ENCODE measurements around the gene ELFN2. TPM values are rescaled to one million over a fixed set of nuclear protein-coding genes. Genes with fewer than 3 reads are reported as not detected.

ELFN2 gene
- total RNA-seq, 1 experiment from 2014 or later = 30.8 TPM

DNA sequence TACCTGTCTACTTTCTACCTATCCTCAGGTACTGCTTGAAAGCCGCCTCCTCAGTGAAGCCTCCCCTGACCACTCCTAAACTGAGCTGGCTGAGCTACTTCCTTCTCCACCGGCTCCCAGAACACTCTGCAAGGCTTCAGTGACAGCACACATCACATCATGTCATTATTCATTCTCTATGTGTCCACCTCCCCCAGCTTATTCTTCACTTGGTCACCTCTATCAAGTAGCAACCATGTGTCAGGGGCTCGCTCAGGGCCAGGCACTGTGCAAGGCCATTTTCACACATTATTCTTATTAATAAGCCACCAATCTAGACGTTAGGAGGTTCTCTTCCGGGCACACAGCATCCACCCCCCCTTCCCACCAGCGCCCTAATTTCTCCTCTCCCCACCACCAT, 3.7 kb upstream of the ELFN2 start:
- Histone ChIP-seq H3K79me2 (ENCODE audit: low read depth) (peaks cover 6% of the 10 kb centered on the region), H3K9me2 (ENCODE audit: insufficient read depth) (no peaks in the 10 kb centered on the region), H3K4me1 (replicated peaks; ENCODE audit: insufficient read depth) (peaks cover 48% of the 10 kb centered on the region), H3K27ac (peak overlapping the region; percentile 91; the same call in 1 of the 2 replicates), H3K9me3 (ENCODE audit: insufficient read depth, low read depth) (peaks cover 20% of the 10 kb centered on the region), H3K4me3 (no peak overlapping the region), H3K36me3 (ENCODE audit: low read depth) (no peaks in the 10 kb centered on the region), H2AFZ (no peak overlapping the region), H3K4me2 (peak overlapping the region; percentile 61), H3K27me3 (ENCODE audit: insufficient read depth, low read depth) (no peaks in the 10 kb centered on the region), H4K20me1 (ENCODE audit: insufficient read depth) (no peaks in the 10 kb centered on the region), H3F3A (ENCODE audit: insufficient read depth, low read depth) (peaks cover 42% of the 10 kb centered on the region)
- ChIA-PET POLR2A (ENCODE audit: unreplicated experiment) (interaction anchor here (0.8 kb wide), 1 partner anchor 125 kb away, joined by 4 read pairs; no protein-coding TSS in a partner anchor), CTCF (interaction anchor here (0.6 to 0.7 kb wide), 2 partner anchors 18 to 268 kb away, joined by 3 read pairs; no protein-coding TSS in a partner anchor)
- intact Hi-C loops (cut with micrococcal nuclease; ENCODE audit: unreplicated experiment) = loop anchor here (2.0 kb wide), 1 partner anchor 114 kb away; no protein-coding TSS in a partner anchor
- BruUV-seq (replicated peaks) = no TSS peak
- no peak for DNase-seq
- TF ChIP-seq, protein P1, sequence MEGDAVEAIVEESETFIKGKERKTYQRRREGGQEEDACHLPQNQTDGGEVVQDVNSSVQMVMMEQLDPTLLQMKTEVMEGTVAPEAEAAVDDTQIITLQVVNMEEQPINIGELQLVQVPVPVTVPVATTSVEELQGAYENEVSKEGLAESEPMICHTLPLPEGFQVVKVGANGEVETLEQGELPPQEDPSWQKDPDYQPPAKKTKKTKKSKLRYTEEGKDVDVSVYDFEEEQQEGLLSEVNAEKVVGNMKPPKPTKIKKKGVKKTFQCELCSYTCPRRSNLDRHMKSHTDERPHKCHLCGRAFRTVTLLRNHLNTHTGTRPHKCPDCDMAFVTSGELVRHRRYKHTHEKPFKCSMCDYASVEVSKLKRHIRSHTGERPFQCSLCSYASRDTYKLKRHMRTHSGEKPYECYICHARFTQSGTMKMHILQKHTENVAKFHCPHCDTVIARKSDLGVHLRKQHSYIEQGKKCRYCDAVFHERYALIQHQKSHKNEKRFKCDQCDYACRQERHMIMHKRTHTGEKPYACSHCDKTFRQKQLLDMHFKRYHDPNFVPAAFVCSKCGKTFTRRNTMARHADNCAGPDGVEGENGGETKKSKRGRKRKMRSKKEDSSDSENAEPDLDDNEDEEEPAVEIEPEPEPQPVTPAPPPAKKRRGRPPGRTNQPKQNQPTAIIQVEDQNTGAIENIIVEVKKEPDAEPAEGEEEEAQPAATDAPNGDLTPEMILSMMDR (conservative IDR thresholded peaks at IDR 0.05) = no peak
- TF ChIP-seq EZH2 (IDR thresholded peaks at IDR 0.05; ENCODE audit: low read depth) = no peak

DNA sequence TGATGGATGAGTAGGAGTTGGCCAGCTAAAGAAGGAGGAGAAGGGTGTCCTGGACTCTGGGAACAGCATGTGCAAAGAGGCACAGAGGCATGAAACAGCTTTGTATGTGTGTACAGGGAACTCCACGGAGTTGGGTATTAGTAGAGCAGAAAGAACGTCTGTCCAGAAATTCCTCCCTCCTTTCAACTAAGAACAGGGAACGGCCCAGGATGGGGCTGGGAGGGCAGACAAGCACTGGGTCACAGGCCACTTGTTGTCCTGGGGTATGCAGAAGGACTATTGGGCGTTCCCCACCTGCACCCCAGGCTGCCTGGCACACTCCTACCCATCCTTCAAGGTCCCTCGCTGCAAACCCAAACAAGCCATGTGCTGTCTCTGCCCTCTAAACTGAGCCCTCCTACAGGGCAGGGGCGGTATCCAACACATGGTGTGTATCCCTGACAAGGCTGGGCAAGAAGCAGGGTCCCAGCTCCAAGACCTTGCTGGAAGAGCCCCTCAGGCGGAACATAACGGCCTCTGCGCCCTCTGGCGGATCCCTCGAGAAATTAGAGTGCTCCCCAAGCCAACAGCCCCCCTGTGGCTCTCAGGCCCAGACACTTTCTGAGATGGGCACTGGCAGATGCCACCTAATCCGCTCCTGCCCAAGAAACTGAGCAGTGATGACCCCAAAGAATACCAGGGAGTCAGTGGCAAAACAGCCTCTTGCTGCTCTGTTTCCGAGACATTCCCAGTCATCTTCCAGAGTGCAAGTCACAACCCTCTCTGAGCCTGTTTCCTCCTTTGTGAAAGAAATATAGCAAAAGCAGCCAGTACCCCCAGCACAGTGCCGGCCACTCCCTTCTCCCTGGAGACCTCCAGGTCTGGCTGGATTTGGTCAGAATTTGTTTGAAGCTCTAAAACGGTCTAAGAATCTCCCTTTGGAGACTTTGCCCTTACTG, 1.6 kb upstream of the ELFN2 start:
- intact Hi-C loops (cut with micrococcal nuclease; ENCODE audit: unreplicated experiment) = no loop called here
- POLR2A ChIA-PET (ENCODE audit: unreplicated experiment) = interaction anchor here (0.6 kb wide), 1 partner anchor 69 kb away, joined by 4 read pairs; no protein-coding TSS in a partner anchor
- CTCF ChIA-PET = interaction anchor here (0.6 to 0.7 kb wide), 2 partner anchors 15 to 105 kb away, joined by 4 to 9 read pairs; no protein-coding TSS in a partner anchor
- Histone ChIP-seq H3K4me3 (no peak overlapping the region), H2AFZ (no peak overlapping the region), H3K27me3 (ENCODE audit: insufficient read depth, low read depth) (no peaks in the 10 kb centered on the region), H3F3A (ENCODE audit: insufficient read depth, low read depth) (peaks cover 52% of the 10 kb centered on the region), H3K36me3 (ENCODE audit: low read depth) (no peaks in the 10 kb centered on the region), H3K79me2 (ENCODE audit: low read depth) (peaks cover 17% of the 10 kb centered on the region), H3K9me3 (ENCODE audit: insufficient read depth, low read depth) (peaks cover 15% of the 10 kb centered on the region), H3K4me1 (replicated peaks; ENCODE audit: insufficient read depth) (peaks cover 50% of the 10 kb centered on the region), H3K9me2 (ENCODE audit: insufficient read depth) (no peaks in the 10 kb centered on the region), H3K4me2 (no peak overlapping the region), H3K27ac (no peak overlapping the region), H4K20me1 (ENCODE audit: insufficient read depth) (no peaks in the 10 kb centered on the region)
- no TSS peak for BruUV-seq (replicated peaks)
- TF ChIP-seq, protein P1 (conservative IDR thresholded peaks at IDR 0.05) = peak; percentile 82
- TF ChIP-seq EZH2 (IDR thresholded peaks at IDR 0.05; ENCODE audit: low read depth) = no peak
- no peak for DNase-seq

DNA sequence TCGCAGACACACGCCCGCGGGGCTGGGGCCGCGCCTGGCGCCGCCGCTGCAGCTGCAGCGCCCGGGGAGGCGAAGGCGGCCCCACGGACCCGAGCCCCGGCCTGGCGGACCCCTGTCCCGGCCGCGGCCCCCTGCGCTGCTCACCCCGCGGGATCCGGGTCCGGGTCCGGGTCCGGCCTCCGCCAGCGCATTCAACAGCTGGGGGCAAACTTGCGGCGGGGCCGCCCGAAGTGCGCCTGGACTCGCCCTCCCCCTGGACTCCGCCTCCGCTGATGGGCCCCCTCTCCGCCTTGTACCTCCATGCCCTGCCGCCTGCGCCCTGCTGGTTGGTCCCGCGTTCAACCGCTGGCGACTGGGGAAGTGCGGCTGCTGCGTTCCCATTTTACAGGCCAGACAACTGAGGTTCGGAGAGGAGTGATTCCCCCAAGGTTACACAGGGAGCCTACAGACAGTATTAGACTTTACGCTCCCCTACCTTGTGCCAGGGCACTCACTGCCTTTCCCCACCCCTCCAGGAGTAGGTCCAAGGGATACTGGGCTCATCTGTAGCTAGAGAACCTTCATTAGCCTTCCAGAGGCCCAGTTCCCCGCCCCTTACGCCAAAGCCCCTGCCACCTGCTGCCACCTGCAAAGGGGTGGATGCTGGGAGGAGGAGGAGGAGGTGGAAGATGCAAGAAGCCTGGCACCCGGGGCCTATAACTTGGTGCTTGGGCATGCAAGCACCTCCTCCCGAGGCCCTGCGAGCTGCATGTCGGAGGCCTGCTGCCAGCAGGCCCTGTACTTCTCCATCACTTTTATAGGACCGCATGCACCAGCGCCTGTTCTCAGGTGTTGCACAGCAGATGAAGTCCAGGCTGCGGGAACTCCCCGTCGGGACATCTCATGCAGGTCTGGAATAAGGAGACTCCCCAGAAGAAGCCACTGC, 694 bp upstream of the ELFN2 start:
- H2AFZ ChIP-seq = no peak overlapping the region
- TF ChIP-seq EZH2 (IDR thresholded peaks at IDR 0.05; ENCODE audit: low read depth) = no peak
- TF ChIP-seq, protein P1 (conservative IDR thresholded peaks at IDR 0.05) = no peak
- no peaks in the 10 kb centered on the region for H3K36me3 ChIP-seq (ENCODE audit: low read depth)
- peaks cover 5% of the 10 kb centered on the region for H3K9me3 ChIP-seq (ENCODE audit: insufficient read depth, low read depth)
- BruUV-seq (replicated peaks) = no TSS peak
- H3K27me3 ChIP-seq (ENCODE audit: insufficient read depth, low read depth) = no peaks in the 10 kb centered on the region
- no peaks in the 10 kb centered on the region for H3K9me2 ChIP-seq (ENCODE audit: insufficient read depth)
- intact Hi-C loops (cut with micrococcal nuclease; ENCODE audit: unreplicated experiment) = no loop called here
- peaks cover 50% of the 10 kb centered on the region for H3K4me1 ChIP-seq (replicated peaks; ENCODE audit: insufficient read depth)
- H3K27ac ChIP-seq = no peak overlapping the region
- H3K79me2 ChIP-seq (ENCODE audit: low read depth) = peaks cover 17% of the 10 kb centered on the region
- peak overlapping the region; percentile 90; the same call in 1 of the 2 replicates for H3K4me3 ChIP-seq
- peak overlapping the region; percentile 88 for H3K4me2 ChIP-seq
- DNase-seq = no peak
- no peaks in the 10 kb centered on the region for H4K20me1 ChIP-seq (ENCODE audit: insufficient read depth)
- CTCF ChIA-PET = interaction anchor here (0.7 kb wide), 1 partner anchor 104 kb away, joined by 4 read pairs; no protein-coding TSS in a partner anchor
- H3F3A ChIP-seq (ENCODE audit: insufficient read depth, low read depth) = peaks cover 48% of the 10 kb centered on the region
- POLR2A ChIA-PET (ENCODE audit: unreplicated experiment) = no interaction called here
